GDM1 (cell line): ENCODE data around the gene ADCY5.

Experiments
- DNase-seq: peaks from one replicate; lab custom pipeline; 2025; lab: John Stamatoyannopoulos, UW

ADCY5 gene

DNA sequence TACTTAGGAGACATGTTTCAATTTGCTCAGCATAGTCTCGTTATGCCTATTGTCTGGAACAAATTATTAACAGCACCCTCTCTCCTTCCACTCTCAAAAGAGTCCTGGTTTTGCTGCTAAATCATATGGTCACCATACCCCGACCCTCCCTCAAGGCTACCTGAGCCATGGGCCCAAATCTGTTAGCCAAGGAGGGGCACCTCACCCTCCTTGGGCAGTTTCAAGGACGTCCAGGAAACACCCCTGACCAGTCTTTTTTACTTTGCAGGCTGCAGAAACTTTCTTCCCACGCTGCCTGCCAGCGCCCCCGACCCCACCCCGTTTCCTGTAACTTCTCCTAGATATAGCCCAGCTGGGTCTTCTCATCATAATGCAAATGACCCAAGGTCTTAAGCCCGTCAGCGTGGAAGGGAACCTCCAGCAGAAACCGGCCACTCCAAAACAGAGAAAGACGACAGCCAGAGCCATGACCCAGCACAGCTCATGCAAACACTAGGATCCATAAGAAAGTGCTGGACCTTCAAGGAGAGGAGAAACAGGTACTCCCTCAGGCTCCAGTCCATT, 62.3 kb downstream of the ADCY5 start:
- DNase-seq = no peak

DNA sequence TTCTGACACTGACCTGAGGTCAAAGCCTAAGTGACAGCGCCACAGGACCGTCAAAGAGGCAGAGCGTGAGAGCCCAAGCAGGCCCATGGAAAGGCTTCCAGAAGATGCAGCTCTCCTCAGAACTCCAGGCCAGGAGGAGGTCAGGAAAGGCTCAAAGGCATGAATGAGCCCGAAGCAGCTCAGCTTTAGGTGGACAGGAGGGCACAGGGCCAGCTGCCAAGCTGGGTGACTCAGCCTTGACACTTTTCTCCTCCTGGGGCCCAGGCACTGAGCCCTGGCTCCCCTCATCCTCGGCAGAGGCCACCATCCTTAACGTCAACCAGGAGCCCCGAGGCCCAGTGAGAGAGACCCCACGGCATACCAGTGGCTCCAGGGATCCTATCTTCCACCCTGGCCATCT, 62.9 kb downstream of the ADCY5 start:
- DNase-seq = no peak

DNA sequence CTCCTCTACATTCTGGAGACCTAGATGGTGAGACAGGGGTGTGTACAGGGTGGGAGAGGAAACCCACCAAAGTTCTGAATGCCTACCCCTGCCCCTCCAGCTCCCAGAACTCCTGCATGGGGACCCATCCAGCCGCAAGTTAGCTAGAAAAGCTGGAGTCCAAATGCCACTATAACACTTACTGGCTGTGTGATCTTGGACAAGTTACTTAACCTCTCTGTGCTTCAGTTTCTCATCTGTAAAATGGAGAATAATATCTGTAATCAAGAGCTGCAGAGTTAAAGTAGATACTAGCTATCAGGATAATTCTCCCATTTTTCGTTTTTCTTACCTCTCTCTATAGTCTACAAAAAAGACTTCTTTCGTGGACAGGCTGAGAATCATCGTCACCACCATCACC, 63.4 kb downstream of the ADCY5 start:
- DNase-seq = no peak

DNA sequence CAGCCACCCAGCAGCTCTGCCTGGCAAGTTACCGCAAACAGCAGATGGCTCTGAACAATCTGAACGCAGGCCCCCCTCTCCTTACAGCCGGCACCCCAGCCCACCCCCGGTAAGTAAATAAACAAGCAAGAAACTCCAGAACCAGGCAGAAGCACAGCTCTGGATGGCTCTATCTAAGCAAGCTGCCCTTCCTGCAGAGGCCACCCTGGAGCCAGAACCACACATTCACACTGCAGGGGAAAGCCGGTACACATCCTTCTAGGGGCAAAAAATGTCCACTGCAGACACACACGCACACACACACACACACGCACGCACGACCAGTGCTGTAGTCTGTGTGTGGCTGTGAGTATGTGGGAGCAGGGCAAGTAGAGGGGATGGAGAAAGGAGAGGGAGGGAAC, 63.9 kb downstream of the ADCY5 start:
- no peak for DNase-seq

DNA sequence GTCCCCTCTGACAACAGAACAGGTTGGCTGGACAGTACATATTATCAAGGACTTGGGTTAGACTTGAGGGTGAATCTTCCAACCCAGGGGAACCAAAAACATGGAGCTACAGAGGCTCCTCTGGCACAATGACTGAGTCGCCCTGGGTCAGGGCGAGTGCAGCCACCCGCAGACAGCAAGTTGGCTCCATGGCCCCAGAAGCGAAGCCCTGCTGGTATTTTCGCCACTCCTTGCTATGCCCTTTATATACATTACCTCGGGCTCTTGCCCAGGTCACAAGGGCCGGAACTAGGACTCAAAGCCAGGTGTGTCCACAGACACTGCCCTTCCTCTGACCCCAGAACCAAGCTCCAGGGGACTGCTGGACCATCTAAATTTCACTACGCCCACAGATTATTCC, 64.6 kb downstream of the ADCY5 start:
- no peak for DNase-seq

DNA sequence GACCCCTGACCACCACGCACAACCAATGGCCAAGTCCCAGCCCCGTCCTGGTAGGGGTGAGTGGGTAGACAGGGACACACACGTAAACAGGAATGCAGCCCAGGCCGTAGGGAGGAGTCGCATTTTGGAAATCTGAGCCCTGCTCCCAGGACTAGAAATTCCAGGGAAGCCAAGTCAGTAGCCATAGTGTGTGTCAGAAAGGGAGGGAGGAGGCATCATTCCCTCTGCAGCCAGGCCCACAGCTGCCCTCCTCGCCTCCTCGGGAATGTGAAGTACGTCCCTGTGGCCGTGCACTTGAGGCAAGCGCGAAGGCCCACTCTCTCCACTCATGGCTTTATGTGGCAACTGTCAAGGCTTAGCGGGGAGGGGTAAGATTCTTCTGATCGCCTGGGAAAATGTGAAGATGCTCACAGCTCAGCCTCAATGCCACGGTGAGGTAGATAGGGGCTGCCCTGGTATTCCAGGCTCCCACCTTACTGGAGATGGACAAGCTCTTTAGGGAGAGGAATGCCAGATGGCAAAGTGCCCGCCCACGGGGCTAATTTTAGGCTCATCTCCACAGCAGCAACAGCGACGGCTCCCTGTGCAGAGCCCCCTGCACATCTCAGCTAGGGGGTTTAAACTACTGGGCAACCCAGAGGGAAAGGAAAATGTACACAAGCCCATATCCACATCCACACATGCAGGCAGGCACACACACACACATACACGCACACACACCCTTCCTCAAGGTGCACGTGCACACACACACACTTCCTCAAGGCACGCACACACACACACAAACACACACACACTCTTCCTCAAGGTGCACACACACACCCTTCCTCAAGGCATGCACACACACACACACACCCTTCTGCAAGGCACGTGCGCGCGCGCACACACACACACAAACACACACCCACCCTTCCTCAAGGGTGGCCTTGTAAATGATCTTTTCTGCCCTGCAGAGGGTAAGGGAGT, 65.5 kb downstream of the ADCY5 start:
- no peak for DNase-seq

DNA sequence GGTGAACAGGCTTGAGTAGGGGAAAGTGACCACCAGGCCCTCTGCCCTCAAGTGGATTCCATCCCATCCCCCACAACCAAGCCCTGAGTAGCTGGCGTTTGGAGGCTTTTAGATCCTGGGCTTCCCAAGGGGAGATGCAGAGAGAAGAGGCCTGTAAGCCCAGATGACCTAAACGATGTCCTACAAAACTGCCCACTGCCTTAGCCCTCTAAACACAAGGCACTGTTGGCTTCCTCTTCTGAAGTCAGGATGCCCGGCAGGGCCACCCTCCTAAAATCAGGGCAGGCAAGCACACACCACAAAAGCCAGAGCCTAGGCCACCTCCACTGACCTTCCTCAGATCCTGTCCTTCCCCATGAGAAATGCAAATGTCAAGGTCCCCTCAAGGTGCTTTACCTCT, 68.6 kb downstream of the ADCY5 start:
- no peak for DNase-seq

DNA sequence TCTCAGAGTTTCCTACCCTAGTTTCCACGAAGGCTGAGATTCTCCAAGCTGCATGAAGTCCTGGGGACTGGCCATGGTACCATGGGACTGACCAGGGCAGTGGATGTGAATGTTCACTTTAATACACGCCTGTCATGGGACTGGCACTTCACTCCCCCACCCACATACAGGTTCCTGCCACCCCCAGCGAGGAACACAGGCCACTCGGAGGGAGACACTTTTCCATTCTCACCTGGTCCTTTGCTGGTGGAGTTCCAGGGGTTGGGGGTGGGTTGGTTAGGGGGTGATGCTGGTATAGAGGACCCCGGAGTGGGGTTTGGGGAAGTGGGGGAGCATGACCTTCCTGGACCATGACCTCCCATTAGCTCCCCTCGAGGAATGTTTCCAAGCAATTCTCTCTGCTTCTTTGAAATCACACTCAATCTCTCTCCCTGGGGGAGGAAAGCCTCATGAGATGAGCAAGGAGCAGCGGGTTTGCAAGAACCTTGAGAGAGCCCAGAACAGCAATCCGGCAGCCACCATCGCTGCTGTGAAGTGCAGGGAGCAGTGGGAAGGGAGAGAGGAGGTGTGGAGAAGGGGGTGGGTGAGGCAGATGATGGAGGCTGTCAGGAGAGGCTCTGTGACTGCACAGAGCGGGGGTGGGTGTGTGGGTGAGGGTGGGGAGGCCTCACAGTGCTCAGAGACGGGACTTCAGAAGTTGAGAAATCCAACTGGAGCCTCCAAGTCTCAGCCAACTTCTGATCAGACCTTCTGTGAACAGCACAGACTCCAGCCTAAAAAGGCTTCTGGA, 69.7 kb downstream of the ADCY5 start:
- DNase-seq = no peak

DNA sequence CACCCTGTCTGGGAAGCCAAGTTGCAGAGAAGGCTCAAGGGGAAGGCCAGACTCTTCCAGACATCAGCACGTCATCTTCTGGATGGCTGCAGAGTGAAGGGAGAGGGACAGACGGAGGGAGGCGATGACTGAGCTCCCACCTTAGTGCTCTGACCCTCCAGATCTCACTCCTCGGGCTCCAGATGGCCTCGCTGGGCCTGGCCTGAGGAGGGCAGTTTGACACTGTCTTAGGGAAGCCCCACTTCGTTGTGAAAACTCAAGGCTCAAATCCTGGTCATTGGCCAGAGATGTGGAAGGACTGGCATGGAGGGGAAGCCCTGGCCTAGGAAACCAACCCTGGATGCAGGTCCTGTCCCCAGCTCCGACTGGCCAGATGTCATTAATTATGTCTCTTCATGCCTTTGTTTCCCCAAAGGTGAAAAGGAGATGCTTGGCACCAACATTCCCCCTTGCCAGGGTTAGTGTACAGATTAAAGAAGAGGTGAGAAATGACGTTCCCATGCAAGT, 70.4 kb downstream of the ADCY5 start:
- no peak for DNase-seq

DNA sequence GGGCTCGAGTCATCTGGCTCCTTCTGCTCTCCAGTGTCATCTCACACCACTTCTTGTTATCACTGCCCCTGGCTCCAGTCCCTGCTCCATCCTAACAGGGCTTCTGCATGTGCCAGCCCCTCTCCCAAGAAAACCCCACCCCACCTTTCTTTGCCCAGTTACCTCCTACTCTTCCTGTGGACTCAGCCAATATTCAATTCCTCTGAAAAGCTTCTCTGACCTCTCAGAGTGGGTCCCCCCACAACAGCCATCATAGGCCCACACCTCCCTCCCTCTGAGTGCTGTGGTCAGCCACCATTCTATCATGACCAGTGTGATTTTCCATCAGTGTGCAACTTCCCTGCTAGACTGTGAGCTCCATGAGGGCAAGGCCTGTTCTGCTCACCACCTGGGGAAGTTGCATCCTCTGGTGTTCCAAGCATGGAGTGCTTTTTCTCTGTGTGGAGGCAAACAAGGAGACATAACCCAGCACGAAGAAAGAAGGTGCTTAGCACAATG, 71.6 kb downstream of the ADCY5 start:
- no peak for DNase-seq

DNA sequence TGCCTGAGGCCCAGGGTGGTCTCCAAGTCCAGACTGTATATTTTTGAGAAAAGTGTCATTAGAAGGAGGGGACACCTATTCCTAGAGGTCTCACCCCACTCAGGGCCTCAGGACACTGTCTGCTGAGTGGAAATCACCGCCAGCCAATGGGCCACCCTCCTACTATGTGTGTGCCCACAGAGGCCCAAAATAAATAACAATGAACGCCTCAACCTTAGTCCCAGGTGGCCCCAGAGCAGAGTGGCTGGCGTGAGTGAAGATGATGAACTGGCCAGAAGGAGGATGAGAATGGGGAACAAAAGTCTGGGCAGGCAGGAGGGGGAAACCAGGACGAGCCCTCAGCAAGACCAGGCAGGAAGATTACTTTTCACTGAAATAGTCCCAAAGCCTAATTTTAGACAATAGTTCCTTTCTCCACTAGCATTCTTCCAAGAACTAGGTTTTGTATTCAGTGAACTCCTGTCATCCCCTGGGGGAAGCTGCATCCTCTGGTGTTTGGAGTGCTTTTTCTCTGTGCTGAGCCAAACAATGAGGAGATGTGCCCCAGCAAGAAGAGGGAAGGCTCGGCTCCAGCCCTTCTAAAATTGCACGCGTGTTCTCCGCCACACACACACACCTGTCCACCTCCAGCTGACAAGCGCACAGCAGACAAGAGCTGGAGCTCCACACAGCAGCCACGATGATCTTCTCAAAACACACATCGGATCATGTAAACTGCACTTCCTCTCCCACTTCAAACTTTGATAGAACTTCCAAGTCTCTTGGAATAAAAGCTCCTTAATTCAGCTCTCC, 72.2 kb downstream of the ADCY5 start:
- DNase-seq = no peak

DNA sequence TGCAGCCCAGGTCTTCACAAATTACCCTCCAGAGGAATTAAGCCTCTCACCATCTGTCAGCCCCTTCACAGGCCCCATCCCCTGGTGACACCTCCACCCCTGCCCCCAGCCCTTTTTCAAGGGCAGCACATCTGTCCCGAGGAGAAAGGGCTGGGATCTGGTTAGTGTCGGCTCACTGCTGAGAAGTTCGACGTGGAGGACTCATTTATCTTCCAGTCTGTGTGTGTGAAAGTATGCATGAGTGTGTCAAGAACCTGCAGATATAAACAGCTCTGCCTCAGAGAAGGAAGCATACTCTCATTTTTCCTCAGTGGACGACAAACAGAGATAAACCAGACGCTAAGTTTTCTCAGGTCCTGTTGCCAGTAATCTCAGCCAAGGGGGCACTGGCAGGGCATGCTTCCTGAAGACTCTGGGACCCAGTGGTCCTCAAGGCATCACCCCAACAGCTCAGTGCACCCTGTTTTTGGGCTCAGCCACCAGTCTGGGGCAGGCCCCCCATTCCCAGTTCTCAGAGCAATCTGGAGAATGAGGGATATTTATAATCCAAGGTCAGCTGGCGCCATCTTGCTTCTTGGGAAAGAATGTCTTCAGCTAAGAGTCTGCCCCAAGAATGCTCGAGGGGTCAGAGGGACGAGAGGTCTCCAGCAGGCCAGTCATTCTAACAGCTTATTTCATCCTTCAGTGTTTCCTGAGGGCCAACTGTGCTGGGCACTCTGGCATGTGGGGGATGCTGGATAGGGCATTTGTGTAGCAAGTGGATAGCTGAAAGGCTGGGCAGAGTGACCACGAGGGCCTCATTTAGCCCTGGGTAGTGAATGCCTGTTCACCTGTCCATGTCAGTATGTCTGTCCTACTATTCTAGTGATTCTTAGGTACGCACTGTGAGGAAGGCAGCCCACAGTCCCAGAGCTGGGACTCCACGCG, 73.6 kb downstream of the ADCY5 start:
- DNase-seq = no peak

DNA sequence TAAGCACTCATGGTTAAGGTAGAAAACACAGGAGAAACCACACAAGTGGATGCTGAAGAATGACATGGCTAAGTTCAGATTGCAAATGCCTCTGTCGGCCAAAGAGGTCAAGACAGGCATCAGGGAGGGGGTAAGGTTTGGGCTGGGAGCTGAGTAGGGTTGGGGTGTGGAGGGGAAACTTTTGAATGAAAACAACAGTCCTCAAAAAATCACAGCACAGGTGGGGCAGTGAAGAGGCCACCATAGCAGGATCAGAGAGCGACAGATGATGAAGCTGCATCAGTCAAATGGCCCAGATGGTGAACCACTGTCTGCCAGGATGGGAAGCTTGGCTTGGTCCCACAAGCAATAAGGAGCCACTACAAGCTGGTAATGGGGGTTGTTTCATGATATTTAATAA, 74.9 kb downstream of the ADCY5 start:
- no peak for DNase-seq

DNA sequence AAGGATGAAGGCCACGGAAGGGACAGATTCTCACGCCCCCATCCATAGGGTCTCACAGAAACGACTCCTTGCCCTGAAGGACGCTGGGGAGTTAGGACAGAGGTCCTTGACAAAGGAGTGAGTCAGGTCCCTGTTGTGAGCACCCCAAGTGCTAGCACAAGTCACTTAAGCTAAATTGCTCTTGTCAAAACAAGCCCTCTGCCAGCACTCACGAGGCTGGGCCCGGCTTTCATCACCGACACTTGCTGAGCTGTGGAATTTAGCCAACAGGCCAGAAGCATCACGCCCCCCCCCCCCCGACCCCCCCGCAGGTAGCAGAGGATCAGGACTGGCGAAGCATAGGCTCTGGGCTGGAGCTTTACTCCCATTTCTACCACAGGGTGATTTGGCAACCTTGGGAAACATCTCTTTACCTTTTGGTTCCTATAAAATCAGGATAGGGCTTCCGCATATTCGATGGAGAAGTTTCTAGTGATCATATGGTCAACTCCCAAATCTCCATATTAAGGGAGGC, 75.4 kb downstream of the ADCY5 start:
- DNase-seq = no peak

DNA sequence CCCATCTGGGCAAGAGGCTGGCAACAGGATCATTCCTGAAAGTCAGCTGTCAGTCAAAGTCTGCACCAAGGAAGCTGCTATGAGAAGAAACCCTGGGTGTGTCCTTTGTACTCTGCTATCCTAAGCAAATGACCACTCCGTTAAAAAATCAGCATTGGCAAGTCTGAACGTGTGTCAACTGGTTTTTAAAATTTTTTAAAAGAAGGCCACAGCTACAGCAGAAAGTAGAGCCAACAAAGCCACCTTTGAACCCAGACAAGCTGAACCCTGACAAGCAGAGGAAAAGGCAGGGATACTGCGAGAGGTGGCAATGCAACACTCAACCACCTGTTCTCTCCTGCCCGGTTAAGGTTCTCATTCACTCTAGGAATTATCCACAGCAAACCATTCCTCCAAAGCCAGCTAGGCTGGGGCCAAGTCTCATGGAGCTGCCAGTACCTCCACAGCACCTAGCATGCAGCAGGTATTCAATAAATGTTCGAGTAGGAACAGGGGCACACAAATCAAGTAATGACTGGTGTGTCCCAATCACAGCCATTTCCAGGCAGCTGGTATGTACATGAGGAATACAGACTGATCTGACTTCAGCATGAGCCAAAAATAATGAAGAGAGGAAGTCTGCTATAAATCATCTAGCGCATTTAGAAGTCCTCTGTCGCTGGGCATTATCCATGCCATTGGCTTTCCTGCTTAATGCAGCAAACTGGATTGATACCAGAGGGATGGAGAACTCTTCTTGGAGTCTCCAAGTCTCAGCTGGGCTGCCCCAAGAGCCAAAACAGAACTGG, 76.0 kb downstream of the ADCY5 start:
- no peak for DNase-seq

DNA sequence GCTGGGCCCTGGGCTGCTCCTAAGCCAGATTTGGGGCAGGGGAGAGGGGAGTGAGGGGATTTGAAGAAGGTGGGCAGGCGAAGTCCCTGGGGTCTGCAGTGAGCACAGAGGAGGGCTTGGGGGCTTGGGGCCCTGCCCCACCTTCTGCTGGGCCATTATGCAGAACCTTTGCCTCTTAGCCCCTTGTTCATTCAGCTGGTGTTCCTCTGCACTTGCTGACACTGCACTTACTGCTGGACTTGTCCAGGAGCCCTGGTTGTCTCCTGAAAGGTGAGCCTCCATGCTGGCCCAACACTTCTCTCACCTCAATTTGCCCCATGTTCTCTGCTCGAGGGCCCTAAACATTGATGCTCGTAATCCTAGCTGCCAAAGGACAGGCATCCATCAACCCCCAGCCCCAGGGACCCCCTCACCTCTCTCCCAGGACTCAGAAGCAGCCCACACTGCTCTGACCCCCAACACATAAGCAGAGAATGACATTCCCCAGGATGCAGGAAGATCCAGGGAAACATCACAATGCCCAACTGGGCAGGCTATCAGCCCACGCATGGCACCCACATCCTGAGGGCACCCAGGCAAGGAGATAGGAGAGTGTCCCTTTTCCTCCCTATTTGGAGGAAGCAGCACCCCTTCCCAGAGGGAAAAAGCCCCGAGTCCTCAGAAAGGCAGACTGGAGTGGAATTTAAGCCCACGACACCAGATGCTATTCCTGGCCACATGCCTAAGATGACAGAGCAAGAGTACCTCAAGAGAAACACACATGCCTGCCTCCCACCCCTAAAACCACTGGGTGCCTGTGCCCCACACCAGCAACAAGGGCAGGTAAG, 76.8 kb downstream of the ADCY5 start:
- no peak for DNase-seq

DNA sequence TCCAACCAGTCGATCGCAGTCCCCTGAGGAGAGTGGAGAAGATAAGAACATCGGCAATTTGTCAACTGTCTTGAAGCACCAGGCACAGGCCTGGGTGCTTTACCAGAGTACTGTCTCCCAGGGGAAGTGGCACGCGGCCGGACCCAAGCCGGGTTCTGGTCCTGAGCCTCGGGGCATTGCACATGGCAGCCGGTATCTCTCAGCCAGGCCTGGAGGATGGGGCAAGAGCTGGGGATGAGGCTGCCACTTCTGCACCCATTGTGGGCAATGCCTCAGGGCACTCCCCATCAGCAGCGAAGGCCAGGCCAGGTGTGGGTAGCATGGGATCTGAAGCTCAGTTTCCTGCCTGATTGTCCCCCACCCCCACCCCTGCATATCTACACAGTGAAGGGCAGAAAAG, 77.5 kb downstream of the ADCY5 start:
- no peak for DNase-seq

DNA sequence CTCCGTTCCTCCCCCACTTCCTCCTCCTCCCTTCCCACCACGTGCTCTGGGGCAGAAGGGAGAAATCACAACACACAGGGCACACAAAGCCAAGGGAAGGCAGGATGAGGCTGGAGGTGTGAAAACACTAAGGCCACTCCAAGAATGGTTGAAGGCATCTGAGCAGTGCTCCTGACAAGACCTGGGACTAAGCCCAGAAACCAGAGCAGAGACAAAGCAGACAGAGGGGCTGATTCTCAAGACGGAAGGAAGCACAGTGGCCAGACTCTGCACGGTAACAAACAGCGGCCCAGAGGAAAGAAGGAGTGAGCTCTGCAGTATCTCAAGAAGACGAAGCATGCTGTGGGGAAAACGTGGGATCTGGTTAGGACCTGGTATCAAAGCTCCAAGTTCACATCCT, 78.1 kb downstream of the ADCY5 start:
- DNase-seq = no peak

DNA sequence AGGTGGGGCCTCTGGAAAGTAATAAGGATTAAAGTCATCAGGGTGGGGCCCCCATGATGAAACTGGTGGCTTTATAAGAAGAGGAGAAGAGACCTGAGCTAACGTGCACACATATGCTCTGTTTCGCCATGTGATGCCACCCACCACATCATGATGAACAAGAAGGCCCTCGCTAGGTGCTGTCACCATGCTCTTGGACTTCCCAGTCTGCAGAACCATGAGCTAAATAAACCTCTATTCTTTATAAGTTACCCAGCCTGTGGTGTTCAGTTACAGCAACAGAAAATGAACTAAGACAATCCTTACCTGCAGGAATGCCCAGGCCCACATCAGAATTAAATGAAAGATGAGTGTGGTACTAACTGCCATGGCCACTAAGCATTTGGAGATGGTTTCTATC, 79.8 kb downstream of the ADCY5 start:
- DNase-seq = no peak
